Activated naive CD4-positive, alpha-beta T cell treated with anti-CD3 and anti-CD28 coated beads, Interleukin-2, amount 50 U/mL, for 72 hours (primary cell): ENCODE results near the gene PCYT1A. TPM values are rescaled to one million over a fixed set of nuclear protein-coding genes. Genes with fewer than 3 reads are reported as not detected.
"Not testable (repeated sequence)": the region's sequence is repeated elsewhere in the genome, so short reads cannot be mapped to it uniquely, and the experiment has no call there.

ENCODE experiments used
- ATAC-seq, 2 donors: fragments of 150-1000 bp; cut with Tn5 transposase; 2 replicates each; pipeline ENCODE4 v1.10.0; 2021; ENCODE audit warnings: mild to moderate bottlenecking in 2 of 2, moderate library complexity in 2 of 2
- DNase-seq, 2 donors: peaks; one replicate each; pipeline ENCODE4 v3.0.0; 2021 to 2022; ENCODE audit warnings: low spot score in 2 of 2
- H3K27ac Mint-ChIP-seq, 2 donors: one replicate each; pipeline ENCODE4 v1.8.0; 2022; ENCODE audit warnings: mild to moderate bottlenecking in 2 of 2, mixed read lengths in 2 of 2
- H3K36me3 Mint-ChIP-seq, 2 donors: one replicate each; pipeline ENCODE4 v1.8.0; 2022; ENCODE audit warnings: mixed read lengths in 2 of 2
- H3K9me3 Mint-ChIP-seq, 2 donors: one replicate each; pipeline ENCODE4 v1.8.0; 2022; ENCODE audit warnings: mixed read lengths in 2 of 2
- total RNA-seq, 2 donors: library from RNA; stranded (reverse); gene quantifications; one replicate each; pipeline ENCODE4 v1.2.3, GENCODE V29; 2022

PCYT1A gene
- total RNA-seq, 2 donors from 2014 or later: 28.1 to 40.3 TPM

DNA sequence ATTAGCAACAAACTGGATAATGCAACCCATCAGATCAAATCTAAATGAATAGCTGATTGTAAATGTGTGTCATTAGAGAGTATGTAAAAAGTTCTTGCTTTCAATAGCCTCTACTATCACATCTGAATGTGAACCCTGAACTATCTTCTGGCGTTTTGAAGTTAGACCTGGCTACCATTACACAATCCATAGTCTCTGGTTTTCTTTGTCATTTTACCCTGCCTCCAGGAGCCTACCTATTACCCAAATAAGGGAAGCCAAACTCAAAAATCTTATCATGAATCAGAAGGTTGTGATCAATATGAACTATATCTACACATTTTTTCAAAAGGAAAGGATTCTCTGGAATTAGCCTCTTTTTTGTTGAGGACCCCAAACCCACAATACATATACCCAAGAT, 31.8 kb downstream of the PCYT1A start:
- DNase-seq (no peak), ATAC-seq (no peak)
- H3K9me3 Mint-ChIP-seq: no peaks in the 10 kb centered on the region
- H3K36me3 Mint-ChIP-seq: no peaks in the 10 kb centered on the region
- no peak overlapping the region for H3K27ac Mint-ChIP-seq

DNA sequence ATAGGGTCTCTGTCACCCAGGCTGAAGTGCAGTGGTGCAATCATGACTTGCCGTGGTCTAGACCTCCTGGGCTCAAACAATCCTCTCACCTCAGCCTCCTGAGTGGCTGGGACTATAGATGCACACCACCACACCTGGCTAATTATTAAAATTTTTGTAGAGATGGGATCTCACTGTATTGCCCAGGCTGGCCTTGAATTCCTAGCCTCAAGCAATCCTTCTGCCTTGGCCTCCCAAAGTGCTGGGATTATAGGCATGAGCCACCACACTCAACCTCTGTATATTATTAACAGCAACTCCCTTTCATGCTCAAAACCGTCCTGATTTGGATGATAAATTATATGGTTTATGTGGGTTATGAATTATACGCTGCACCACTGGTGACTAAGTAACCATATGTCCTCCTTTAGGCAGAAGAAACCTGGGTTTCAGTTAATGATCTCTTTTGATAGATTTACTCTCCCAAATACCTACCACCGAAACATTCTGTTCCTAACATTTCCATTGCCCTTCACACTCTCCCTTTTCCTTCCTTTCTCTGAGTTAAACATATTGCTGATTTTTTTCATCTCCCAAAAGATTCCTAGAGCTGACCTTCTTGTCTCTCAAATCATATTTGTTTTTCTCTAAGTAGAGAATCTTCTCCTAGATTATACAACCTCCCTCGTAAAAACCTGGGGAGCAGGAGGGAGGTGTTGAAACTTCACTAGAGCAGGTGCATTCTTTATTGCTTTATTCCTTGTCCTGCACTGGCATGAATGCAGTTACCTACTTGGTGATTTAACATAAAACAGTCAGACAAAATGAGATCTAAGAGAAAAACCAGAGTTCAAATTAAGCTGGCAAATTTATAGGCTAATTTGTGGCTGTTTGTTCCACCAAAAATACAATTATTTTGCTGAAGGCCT, 32.9 kb downstream of the PCYT1A start:
- H3K9me3 Mint-ChIP-seq: no peaks in the 10 kb centered on the region
- no peak overlapping the region for H3K27ac Mint-ChIP-seq
- no peak for DNase-seq
- ATAC-seq: peak in 1 of 2 donors; percentile 28
- no peaks in the 10 kb centered on the region for H3K36me3 Mint-ChIP-seq

DNA sequence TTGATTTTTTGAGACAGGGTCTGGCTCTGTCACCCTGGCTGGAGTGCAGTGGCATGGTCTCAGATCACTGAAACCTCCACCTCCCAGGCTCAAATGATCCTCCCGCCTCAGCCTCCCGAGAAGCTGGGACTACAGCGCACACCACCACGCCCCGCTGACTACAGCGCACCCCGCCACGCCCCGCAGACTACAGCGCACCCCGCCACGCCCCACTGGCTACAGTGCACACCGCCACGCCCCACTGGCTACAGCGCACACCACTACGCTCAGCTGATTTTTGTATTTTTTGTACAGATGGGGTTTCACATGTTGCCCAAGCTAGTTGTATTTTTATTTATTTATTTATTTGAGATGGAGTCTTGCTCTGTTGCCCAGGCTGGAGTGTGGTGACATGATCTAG, 35.6 kb downstream of the PCYT1A start:
- ATAC-seq: no peak
- H3K9me3 Mint-ChIP-seq: no peaks in the 10 kb centered on the region
- DNase-seq: no peak
- H3K36me3 Mint-ChIP-seq: no peaks in the 10 kb centered on the region
- no peak overlapping the region for H3K27ac Mint-ChIP-seq

DNA sequence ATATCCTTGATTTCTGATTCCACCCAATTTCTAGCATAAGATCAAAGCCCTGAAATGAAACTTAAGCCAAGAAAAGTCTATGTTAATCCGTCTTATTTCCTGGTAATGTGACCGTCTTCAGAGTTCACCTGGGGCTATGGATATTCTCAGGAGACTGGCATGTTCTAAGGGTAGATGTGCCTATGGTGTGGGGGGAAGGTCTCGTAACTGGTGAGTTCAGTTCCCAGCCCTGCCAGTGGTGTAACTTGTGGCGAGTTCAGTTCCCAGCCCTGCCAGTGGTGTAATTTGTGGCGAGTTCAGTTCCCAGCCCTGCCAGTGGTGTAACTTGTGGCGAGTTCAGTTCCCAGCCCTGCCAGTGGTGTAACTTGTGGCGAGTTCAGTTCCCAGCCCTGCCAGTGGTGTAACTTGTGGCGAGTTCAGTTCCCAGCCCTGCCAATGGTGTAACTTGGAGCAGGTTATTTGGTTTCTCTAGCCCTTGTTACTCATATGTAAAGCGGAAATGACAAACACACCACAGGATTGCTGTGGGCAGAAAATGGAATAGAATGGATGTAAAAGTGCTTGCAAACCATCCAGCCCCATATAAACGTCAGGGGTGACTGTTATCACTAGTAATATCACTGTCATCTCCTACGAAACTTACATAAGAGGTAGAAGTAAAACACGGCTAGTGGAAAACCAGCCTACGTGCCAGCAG, 40.8 kb downstream of the PCYT1A start:
- Mint-ChIP-seq H3K27ac (peak overlapping the region in 1 of 2 donors; percentile 52), H3K36me3 (peaks cover 0 to 6% of the 10 kb centered on the region in 2 donors), H3K9me3 (no peaks in the 10 kb centered on the region)
- ATAC-seq (peak; percentile 52 to 76), DNase-seq (no peak)

DNA sequence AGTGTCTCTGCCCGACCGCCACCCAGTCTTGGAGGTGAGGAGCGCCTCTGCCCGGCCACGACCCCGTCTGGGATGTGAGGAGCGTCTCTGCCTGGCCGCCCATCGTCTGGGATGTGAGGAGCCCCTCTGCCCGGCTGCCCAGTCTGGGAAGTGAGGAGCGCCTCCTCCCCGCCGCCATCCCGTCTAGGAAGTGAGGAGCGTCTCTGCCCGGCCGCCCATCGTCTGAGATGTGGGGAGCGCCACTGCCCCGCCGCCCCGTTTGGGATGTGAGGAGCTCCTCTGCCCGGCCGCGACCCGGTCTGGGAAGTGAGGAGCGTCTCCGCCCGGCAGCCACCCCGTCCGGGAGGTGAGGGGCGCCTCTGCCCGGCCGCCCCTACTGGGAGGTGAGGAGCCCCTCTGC, 43.4 kb downstream of the PCYT1A start:
- ATAC-seq, H3K36me3 Mint-ChIP-seq, DNase-seq, H3K9me3 Mint-ChIP-seq, H3K27ac Mint-ChIP-seq: not testable (repeated sequence)

DNA sequence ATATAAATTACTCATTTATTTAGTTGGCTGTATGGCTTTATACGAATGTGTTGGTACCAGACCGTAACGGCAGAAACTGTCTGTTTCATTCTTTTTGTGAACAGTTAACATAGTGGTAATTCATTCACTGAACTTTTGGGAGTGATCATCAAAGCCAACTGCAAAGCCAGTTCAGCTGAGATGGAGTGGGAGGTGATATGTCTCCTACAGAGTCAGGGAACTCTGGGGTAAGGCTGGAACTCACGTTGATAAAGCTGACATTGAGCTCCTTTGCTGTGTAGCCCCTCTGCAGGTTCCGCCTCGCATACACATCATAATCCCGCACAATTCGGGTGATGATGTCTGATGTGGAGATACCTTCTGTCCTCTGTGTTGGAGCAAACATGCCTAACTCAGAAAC, 45.8 kb downstream of the PCYT1A start:
- Mint-ChIP-seq H3K36me3 (peaks cover 5 to 6% of the 10 kb centered on the region in 2 donors), H3K27ac (no peak overlapping the region), H3K9me3 (no peaks in the 10 kb centered on the region)
- DNase-seq (no peak), ATAC-seq (no peak)

DNA sequence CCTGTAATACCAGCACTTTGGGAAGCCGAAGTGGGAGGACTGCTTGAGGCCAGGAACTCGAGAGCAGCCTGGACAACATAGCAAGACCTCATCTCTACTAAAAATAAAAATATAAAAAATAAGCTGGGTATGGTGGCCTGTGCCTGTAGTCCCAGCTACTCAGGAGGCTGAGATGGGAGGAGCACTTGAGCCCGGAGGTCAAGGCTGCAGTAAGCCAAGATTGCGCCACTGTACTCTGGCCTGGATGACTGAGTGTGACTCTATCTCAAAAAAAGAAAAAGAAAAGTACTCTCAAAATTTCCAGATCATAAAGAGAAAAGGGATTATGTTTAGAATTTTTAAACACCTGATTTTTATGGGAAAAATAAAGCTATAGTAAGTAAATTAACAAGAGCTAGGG, 47.1 kb downstream of the PCYT1A start:
- peaks cover 0 to 5% of the 10 kb centered on the region in 2 donors for H3K36me3 Mint-ChIP-seq
- peak overlapping the region in 1 of 2 donors; percentile 30 for H3K27ac Mint-ChIP-seq
- H3K9me3 Mint-ChIP-seq: no peaks in the 10 kb centered on the region
- no peak for ATAC-seq
- no peak for DNase-seq

DNA sequence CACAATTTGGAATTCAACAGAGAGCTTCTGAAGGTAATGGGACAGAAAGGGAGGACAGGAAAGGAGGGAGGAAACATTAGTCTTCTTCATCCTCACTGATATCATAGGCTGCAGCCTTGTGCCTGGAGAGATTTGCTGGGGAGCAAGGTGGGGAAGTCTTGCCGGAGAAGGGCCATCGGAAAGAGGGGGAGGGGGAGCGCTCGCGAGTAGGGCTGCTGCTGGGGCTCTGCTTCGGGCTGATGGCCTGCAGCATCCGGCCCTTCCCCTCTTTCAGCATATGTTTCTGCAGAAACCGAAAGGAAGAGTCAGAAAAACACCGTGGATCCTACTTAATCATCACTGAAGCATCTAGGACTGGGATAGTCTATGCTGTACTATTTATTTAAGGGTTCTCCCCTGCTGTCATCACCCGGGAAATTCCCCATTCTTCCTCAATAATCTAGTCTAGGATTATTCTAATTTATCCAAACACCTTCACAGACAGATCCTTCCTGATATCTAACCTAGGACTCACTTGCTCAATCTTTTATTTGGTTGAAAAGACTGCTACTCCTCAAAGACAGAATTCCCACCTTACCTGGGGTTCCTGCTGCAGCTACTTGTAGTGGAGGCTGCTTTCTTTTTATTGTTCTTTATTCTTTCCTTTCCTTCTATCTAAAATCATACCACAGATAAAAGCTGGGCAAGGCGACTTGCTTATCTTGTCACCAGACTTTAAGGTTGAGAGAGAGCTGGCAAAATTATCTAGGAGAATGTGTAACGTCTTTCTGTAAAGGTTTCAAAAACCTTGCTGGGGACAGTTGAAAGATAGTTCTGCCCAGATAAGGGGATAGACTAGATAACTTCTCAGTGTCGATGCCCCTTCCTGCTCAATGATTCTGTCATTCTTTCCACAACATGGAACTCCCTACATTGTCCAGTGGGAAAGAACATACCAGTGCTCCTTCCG, 48.6 kb downstream of the PCYT1A start:
- H3K27ac Mint-ChIP-seq: no peak overlapping the region
- DNase-seq: no peak
- H3K9me3 Mint-ChIP-seq: no peaks in the 10 kb centered on the region
- ATAC-seq: no peak
- peaks cover 0 to 5% of the 10 kb centered on the region in 2 donors for H3K36me3 Mint-ChIP-seq

DNA sequence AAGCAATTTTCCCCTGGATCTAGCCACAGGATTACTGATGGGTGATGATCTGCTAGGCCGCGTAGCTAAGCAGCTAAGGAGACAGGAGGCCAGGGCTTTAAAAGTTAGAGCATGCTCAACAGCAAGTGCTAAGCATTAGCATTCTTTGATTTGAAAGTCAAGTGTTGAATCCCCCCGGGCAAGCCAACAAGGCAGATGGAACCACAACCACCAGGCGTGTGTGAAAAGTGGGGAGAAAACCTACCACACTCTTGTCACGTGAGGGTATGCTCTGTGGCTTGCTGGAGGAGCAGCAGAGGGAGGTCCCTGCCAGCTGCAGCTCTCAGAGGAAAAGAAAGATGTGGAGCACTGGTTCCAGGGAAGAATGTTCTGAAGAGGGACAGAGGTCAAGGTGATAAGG, 50.3 kb downstream of the PCYT1A start:
- peaks cover 0 to 5% of the 10 kb centered on the region in 2 donors for H3K36me3 Mint-ChIP-seq
- no peak for DNase-seq
- H3K9me3 Mint-ChIP-seq: no peaks in the 10 kb centered on the region
- H3K27ac Mint-ChIP-seq: no peak overlapping the region
- ATAC-seq: no peak

DNA sequence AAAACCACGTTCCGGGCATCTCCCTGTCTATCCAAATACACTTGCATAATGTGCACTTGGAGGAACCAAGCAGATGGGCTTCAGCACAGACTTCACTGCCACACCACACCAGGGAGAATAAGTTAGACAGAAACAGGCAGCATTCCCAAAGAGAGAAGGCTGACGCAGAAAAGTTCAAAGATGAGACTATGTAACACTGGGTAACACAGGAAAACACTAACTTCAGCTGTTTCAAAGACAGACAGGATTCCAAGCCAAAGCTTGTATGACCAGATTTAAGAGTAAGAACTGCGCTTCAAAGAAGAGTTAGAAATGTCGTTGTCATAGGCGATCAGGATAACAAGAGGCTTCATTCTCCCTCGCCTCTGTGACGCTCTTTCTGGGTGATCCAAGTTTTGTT, 51.3 kb downstream of the PCYT1A start:
- no peak for ATAC-seq
- H3K27ac Mint-ChIP-seq: peak overlapping the region in 1 of 2 donors; percentile 18
- DNase-seq: no peak
- H3K9me3 Mint-ChIP-seq: no peaks in the 10 kb centered on the region
- H3K36me3 Mint-ChIP-seq: peaks cover 0 to under 1% of the 10 kb centered on the region in 2 donors

DNA sequence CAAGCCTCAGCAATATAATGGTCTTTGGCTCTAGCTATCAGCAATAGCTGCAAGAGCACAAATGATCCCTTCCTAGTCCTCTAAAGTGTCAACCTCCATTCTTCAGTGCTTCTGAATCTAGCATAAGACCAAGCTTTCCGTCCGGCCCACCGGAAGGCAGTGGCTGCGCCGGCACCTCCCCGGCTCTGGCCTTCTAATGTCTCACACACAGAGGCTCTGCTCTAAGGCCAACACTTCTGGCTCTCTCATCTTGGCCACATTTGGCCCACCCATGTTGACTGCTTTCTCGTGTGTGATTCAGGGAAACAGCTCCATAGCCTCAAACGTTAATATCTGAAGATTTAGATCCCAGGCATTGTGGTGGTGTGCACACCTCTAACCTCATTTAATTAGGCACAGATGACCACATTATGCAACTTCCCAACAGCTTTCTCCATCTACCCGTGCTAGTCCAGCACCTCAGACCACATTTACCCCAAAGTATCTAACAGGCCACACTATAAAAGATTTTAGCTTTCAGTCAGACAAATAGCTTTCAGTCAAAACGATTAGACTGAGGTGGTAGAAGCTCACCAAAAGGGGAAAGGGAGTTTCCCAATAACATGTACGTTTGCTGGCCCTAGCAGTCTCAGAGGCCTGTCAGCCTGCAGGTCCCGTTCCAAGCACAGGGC, 51.9 kb downstream of the PCYT1A start:
- Mint-ChIP-seq H3K27ac (peak overlapping the region in 1 of 2 donors; percentile 31), H3K36me3 (no peaks in the 10 kb centered on the region), H3K9me3 (no peaks in the 10 kb centered on the region)
- no peak for DNase-seq
- no peak for ATAC-seq

DNA sequence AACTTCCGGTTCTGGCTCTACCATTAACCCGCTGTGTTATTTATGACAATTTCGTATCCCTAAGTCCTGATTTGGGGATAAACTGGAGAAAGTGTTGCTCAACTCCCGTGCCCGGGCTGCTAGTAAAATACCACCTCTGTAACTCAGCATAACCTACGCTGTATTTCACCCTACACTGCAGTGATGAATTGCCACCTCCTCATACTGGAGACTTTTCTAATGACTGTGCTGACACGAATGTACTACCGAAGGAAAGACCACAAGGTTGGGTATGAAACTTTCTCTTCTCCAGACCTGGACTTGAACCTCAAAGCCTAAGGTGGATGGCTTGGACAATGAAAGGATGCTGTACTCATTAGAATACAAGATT, 54.7 kb downstream of the PCYT1A start:
- Mint-ChIP-seq H3K27ac (peak overlapping the region in 1 of 2 donors; percentile 67), H3K36me3 (no peaks in the 10 kb centered on the region), H3K9me3 (no peaks in the 10 kb centered on the region)
- peak; percentile 65 to 79 for ATAC-seq
- no peak for DNase-seq

DNA sequence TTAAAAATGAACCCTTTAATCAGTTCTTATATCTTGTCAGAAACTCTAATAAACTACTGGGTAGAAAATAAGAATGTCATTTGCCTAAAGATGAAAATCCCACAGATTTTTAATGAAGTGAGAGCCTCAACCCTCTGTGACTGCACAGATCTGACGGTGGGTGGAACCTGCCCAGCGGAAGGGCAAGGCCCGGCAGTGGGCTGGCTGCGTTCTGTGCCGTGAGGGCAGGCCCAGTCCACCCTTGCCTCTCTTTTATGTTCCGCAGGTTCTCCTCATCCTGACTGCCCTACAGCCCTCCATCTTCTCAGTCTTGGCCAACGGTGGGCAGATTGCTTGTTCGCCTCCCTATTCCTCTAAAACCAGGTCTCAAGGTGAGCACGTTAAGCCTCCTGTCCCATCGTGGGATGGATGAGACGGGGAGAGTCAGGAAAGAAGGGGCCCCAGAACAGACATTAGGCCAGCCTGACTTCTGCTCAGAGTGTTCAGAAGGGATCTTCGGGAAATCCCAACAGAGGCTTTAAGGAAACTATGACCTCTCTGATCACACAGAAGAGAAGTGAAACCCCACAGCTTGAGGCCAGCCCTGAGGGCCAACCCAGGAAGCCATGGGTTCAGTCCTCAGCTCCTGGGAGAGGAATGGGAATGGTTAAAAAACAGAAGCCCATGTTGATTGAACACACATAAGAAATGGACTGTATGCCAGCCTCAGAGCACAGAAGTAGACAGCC, 55.2 kb downstream of the PCYT1A start:
- Mint-ChIP-seq H3K9me3 (no peaks in the 10 kb centered on the region), H3K27ac (peak overlapping the region in 1 of 2 donors; percentile 67), H3K36me3 (no peaks in the 10 kb centered on the region)
- no peak for DNase-seq
- peak; percentile 65 for ATAC-seq

DNA sequence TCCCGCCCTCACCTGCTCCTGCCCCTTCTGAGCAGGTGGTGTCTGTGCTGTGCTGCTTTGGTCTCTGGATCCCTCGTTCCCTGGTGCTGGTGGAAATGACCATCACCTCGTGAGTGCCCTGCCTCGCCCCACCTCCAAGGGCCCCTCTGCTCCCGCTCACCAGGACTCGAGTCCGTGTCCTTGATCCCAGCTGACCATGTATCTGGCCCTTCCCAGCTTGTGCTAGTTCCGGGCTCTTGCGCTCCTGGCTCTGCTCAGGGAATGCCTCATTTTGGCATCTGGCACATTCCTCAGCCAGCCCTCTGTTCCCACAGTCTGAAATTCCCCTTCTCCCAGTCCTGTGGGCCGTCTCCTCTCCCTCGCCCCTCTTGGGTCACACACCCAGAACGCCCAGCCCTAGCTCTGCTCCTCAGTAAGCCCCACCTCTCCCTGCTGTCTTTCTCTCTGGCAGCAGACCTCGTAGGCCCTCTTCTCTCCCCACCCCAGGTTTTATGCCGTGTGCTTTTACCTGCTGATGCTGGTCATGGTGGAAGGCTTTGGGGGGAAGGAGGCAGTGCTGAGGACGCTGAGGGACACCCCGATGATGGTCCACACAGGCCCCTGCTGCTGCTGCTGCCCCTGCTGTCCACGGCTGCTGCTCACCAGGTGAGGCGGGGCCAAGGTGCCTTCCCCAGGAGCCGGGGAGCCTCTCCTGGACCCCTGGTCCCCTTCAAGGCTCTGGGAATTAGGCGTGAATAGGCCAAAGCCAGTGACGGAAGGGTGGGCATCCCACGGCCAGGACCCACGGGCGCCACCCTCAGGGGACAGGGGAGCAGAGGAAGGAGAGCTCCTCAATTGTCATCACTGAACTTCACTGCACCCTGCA, 59.7 kb downstream of the PCYT1A start:
- Mint-ChIP-seq H3K27ac (peak overlapping the region in 1 of 2 donors; percentile 29), H3K9me3 (no peaks in the 10 kb centered on the region), H3K36me3 (no peaks in the 10 kb centered on the region)
- ATAC-seq: peak in 1 of 2 donors; percentile 11
- no peak for DNase-seq

DNA sequence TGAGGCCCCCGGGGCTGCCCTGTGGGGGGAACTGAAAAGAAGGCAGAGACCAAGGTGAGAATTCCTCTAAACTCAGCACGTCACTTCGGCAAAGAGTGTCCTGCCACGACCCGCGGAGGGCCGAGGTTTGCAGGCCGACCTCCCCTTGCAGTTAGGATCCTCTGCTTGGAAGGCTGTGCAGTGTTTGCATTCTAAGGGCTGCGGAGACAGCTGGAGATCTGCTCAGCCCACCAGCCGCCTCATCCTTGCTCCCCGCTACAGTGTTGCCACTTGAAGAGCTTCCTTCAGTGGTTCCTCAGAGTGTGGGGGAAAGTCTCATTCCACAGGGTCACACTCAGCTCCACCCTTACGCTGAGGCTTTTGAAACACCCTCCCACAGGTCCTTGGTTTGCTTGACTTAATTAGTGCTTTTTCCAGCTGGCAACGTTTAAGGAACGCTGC, 60.4 kb downstream of the PCYT1A start:
- H3K9me3 Mint-ChIP-seq: no peaks in the 10 kb centered on the region
- H3K27ac Mint-ChIP-seq: no peak overlapping the region
- no peak for DNase-seq
- peak in 1 of 2 donors; percentile 7 for ATAC-seq
- H3K36me3 Mint-ChIP-seq: no peaks in the 10 kb centered on the region
